Upper lobe of left lung (tissue), 4 donors: ENCODE data around the gene OAS2.

Experiments
- EP300 ChIP-seq, 4 donors: sonication (generic); formaldehyde crosslinking; IDR thresholded peaks; one replicate each; pipeline ENCODE4 v1.5.1; 2017; ENCODE audit warnings: antibody characterized with exemption in 4 of 4, control low read depth in 2 of 4
- POLR2A ChIP-seq, 4 donors: fragments of 450-650 bp; IDR thresholded peaks; one replicate each; pipeline ENCODE4 v1.5.1; 2016 to 2017; ENCODE audit warnings: antibody characterized with exemption in 4 of 4, mild to moderate bottlenecking in 2 of 4
- TF ChIP-seq, protein P1 (sequence below), 6 experiments: fragments of 450-650 bp in 4 of 6; fragments of 200-600 bp in 2 of 6; sonication (generic) in 2 of 6; IDR thresholded peaks; one replicate each; pipeline ENCODE4 v1.5.1; 2016 to 2019; ENCODE audit warnings: antibody characterized with exemption in 6 of 6

DNA sequence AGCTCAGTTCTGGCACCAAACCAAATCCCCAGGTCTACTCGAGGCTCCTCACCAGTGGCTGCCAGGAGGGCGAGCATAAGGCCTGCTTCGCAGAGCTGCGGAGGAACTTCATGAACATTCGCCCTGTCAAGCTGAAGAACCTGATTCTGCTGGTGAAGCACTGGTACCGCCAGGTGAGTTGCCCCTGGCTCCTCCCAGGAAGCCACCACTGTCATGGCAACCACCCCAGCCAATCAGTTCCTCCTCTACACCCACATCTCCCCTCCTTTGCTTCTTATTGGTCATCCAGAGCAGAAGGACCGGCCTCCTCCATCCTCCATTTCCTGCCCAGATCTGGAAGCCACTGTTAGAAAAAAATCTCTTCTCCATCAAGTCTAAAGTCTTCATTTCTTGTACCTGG, 17.2 kb upstream of the OAS2 start:
- TF ChIP-seq, protein P1, sequence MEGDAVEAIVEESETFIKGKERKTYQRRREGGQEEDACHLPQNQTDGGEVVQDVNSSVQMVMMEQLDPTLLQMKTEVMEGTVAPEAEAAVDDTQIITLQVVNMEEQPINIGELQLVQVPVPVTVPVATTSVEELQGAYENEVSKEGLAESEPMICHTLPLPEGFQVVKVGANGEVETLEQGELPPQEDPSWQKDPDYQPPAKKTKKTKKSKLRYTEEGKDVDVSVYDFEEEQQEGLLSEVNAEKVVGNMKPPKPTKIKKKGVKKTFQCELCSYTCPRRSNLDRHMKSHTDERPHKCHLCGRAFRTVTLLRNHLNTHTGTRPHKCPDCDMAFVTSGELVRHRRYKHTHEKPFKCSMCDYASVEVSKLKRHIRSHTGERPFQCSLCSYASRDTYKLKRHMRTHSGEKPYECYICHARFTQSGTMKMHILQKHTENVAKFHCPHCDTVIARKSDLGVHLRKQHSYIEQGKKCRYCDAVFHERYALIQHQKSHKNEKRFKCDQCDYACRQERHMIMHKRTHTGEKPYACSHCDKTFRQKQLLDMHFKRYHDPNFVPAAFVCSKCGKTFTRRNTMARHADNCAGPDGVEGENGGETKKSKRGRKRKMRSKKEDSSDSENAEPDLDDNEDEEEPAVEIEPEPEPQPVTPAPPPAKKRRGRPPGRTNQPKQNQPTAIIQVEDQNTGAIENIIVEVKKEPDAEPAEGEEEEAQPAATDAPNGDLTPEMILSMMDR (IDR thresholded peaks at IDR 0.05), result no peak
- TF ChIP-seq POLR2A (IDR thresholded peaks at IDR 0.05) (no peak), EP300 (IDR thresholded peaks at IDR 0.05) (no peak)
